ENCODE data around the gene PARD3.
"Not testable (repeated sequence)": the region's sequence is repeated elsewhere in the genome, so short reads cannot be mapped to it uniquely, and the experiment has no call there.

PARD3 gene

DNA sequence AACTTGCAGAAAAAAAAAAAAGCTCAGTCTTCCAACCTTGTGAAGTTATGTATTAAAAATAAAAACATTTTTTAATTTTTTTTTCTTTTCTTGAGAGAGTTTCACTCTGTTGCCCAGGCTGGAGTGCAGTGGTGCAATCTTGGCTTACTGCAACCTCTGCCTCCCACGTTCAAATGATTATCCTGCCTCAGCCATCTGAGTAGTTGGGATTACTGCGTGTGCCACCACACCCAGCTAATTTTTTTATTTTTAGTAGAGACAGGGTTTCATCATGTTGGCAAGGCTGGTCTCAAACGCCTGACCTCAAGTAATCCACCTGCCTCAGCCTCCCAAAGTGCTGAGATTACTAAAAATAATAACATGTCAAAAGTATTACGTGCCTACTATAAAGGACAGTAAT, 375.7 kb downstream of the PARD3 start:
- not testable (repeated sequence) for DNase-seq

DNA sequence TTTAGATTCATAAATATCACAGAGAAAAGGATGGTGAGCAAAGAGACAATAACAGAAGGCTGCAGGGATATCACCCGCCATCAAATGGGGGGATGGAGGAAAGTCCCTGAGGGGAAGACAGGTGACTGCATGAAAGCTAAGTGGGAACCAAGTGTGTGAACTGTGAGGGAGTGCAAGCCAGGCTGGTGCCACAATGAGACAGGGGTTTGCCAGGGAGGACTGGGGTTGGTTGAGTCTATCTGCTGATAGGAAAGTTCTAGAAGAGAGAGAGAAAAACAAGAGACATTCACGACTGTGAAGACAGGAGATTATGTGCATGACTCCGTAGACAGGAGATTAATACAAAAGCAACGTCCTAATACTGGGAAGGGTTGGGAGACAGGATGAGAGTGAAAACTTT, 376.4 kb downstream of the PARD3 start:
- DNase-seq = no peak

DNA sequence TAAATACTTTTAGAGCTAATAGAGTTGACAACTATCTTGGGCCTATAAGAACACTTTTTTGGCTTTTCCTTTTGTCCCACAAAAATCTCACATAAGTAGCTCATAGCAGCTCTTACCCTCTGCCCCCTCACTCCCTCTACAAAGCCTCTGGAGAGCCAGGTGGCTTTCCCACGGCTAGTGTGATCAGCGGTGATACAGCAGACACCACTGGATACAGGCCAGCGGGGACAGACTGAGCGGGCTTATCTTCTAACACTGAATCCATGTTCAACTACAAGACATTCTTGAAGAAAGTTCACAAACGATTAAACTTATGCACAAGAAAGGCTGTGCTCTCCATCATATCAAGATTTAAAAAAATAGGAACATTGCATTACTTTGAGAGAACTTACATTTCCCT, 377.2 kb downstream of the PARD3 start:
- DNase-seq = no peak

DNA sequence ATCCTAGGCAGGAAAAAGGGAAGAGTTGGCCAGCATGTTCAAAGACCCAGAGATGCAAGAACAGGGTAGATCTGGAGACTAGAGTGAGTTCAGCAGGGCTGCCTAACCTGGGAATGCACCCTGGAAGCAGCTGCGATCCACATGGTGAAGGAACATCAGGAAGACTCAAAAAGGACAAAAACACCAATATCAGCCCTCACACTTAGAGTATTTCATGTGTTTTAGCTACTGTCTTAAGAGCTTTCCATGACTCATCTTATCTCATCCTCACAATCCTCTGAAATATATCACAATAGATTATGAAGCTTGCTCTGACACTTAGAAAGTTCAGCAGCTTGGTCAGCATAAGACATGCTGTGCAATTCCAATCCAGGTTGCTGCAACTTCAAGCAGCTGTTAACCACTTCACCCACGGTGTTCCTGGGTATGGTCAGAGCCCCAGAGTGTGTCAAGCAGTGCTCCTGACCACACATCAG, 380.9 kb downstream of the PARD3 start:
- no peak for DNase-seq

DNA sequence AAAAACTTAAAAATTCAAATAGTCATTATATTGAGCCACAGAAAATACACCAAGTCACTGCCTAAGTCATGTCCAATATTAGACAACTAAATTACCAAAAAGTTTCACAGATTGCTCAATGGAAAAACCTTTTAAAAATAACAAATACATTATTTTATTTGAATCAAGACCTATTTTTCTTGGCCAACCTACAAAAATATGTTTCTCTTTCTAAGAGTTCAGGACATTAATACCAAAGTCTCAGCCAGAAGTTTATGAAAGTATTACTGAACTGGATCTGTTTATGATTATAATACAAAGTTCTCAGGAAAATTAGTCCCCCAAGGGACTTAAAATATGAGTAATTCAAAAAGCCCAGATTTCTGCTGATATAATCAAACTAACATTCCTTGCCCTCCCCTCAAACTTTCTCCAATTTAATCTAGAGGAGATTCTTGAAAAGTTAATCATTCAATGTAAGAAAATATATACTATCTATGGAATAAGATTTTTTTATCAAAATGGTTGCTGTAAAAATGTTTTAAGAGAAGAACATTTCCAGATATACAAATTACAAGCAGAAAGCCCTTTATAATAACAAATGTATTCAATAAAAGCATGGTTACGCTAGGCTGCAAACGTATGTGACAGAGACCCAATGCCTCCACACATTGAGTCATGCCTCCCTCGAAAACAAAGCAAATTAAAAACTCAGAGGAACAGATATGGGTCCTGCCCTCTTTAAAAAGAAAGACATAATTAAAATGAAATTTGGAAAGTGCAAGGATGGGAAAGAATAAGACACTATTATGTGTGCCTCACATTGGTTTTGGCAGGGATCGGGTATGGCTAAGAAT, 381.6 kb downstream of the PARD3 start:
- no peak for DNase-seq

DNA sequence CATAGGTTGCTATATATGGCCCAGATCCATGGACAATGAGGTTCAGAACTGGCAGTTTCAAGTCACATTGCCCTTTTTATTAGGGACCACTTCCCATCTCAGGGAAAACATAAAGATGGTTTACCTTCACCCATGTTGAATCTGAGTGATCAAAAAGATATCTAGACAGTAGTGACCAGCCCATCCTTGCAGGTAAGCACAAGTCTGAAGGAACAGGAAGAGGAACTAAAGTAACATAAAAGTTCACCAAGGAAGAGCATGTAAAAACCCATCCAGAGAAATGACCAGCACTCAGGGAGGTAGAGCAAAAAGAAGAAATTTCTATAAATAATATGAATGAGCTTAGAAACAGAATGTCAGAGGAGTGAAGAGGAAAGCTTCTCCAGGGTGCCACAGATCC, 382.5 kb downstream of the PARD3 start:
- no peak for DNase-seq

DNA sequence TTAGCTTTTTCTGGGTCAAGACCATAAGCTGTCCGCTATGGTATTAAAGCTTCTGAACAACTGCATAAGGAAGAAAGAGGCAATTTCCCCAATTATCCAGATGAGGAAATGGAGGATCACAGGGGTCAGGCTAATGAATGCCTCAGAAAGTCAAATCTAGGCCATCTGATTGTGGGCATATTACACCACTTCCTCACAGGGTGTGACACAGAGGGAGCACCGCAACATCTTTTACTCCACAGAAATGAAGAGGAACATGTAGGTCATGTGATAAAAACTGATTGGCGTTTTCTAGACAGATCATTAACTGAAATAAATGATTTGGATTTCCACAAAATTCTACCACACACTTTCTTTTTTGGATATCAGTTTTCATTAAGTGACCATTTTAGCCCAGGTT, 384.4 kb downstream of the PARD3 start:
- no peak for DNase-seq

DNA sequence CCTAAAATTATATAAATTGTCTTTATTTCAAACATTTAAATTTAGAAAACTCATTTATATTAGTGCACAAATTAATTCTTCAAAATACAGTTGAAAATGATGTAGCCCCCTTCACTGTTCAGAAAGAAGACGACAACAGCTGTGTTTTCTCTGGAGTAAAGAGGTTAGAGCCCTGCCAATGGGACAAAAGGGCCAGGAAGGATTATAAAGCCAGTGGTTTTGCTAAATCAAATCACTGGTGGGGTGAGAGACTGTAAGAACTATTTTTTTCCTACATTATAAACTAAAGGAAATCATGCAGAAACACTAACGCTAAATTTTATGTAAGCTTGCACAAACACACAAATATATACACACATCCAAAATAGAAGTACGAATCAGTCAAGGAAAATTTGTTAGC, 386.6 kb downstream of the PARD3 start:
- DNase-seq = no peak

DNA sequence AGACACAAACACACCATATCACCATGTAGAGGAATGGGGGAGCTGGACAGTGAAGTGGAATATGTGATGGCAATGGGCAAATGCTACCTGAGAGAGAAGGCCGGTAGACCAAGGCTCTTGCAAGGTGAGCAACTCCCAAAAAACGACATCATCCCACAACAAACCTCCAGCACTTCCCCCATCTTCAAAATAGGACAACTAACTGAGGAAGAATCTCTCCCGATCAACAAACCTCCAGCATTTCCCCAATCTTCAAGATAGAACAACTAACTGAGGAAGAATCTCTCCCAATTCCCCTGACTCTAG, 387.2 kb downstream of the PARD3 start:
- DNase-seq = no peak

DNA sequence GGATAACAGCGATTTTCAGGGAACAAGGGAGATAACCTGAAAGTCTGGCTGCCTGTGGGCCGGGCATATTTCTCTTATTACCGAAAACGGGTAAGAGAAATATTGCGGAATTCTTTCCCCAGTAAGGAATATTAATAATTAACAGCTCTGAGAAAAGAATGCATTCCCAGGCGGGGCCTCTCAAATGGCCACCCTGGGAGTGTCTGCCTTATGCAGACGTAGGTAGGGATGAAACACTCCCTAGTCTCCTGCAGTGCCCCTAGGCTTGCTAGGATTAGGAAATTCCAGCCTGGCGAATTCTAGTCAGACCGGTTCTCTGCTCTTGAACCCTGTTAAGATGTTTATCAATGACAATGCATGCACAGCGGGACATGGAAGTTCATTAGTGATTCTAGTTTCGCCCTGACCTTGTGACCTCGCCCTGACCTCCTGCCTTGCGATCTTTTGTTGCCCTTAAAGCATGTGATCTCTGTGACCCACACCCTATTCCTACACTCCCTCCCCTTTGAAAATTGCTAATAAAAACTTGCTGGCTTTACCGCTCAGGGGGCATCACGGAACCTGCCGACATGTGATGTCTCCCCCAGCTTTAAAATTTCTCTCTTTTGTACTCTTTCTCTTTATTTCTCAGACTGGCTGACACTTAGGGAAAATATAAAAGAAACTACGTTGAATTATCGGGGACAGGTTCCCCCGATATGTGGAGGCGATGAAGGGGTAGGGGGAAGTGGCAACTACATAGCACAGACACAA, 387.8 kb downstream of the PARD3 start:
- DNase-seq = not testable (repeated sequence)

DNA sequence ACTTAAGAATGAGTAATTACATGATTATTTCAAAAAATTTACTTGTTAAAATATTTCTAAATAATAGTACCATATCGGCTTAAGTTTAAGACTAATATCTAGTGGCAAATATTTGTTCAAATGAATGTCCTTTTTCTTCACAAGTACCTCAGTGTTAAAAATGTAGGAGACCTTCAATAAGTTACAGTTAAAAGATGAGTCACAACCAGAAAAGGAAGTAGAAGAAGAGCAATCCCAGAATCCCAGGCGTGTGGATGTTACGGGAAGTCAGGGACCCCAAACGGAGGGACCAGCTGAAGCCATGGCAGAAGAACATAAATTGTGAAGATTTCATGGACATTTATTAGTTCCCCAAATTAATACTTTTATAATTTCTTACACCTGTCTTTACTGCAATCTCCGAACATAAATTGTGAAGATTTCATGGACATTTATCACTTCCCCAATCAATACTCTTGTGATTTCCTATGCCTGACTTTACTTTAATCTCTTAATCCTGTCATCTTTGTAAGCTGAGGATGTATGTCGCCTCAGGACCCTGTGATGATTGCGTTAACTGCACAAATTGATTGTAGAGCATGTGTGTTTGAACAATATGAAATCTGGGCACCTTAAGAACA, 388.4 kb downstream of the PARD3 start:
- not testable (repeated sequence) for DNase-seq

DNA sequence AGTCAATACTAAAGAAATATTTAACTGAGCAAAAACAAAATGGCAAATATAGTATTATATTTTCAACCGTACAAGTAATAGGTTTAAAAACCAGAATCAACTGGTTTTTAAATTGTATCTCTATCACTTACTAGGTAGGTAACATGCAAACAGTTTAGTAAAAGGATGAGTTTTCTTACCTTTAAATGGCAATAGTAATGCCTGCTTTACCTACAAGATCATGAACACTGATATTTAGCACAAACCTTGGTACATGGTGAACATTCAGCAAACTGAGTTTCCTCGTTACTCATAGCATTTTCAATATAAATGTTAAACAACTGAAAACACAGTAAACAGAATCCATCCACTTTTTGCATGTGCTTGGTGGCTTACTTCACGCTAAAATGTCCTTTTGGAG, 389.1 kb downstream of the PARD3 start:
- DNase-seq = no peak

DNA sequence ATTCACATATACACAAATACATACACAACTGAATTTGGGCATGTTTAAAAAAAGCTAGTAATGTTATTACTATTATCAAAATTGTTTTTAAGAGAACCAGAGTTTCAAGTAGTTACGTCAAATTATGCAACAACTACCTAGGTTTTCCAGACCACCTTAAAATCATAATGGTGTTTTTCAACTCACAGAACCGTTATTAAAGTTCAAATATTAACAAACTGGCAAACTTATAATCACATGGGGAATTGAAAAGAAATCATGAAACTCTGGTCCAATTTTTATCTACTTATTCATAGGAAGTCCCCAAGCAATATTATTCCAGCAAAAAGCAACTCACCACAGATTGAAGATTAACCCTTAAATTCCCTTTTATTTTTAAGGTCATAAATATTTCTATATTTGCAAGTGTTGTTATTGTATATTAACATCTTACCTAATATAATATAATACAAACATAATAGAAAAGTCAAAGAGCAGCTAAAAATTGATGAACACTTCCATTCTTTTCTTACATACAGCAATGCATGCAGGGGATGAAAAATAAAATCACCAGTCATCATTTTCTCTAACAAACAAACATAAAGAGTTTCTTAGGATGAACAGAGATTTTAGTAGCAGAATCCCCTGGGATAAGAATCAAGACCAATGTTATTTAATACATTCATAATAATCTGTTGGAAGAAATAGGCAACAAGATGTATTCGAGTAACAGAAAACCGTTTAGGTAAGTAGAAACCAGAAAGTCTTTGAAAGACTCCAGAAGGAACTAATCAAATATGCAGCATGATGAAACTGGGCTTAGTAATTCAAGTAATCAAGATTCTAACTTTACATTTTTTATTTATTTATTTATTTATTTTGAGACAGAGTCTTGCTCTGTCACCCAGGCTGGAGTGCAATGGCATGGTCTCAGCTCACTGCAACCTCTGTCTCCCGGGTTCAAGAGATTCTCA, 391.1 kb downstream of the PARD3 start:
- DNase-seq = no peak

DNA sequence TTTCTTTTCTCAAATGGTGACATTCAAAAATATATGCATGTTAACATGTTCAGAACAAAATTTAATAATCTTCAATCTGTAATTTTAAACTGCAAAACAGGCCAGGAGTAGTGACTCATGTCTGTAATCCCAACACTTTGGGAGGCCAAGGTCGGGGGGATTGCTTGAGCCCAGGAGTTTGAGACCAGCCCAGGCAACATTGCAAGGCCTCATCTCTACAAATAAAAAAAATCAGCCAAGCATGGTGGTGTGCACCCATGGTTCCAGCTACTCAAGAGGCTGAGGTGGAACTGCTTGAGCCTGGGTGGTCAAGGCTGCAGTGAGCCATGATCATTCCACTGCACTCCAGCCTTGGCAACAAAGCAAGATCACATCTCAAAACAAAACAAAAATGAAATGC, 394.3 kb downstream of the PARD3 start:
- no peak for DNase-seq

DNA sequence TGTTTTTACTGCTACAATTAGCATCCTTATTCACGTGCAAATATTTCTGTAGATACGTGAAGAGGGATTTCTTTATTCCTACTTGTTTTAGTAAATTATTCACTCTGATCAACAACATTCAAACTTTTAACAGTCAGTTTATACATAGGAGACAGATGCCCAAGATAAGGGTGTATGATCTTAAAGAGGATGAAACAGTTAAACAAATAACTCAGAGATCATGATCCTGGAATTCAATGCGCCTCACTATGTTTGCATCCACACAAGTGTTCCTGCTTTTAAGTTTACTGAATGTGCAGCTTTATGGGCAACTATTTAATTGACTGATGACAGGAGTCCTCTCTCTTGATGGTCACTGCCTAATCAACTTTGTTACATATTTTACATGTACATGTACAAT, 394.8 kb downstream of the PARD3 start:
- no peak for DNase-seq

DNA sequence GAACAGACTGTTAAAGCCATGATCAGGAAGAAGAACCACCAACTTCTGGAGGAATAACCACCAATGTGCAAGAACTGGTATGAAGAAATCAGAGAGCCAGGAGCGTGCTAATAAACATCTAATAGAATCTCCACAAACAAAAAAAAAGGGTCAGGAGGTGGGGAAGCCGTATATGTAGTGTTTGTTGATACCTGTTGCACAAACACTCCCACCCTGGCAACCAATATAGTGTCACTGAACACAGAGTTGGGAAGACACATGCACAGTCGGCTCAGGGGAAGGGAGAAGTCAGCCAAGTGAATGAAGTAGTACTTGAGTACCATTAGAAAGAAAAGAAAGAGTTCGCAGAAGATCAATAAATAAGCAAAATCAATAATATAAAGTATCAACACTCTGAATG, 400.1 kb downstream of the PARD3 start:
- no peak for DNase-seq

DNA sequence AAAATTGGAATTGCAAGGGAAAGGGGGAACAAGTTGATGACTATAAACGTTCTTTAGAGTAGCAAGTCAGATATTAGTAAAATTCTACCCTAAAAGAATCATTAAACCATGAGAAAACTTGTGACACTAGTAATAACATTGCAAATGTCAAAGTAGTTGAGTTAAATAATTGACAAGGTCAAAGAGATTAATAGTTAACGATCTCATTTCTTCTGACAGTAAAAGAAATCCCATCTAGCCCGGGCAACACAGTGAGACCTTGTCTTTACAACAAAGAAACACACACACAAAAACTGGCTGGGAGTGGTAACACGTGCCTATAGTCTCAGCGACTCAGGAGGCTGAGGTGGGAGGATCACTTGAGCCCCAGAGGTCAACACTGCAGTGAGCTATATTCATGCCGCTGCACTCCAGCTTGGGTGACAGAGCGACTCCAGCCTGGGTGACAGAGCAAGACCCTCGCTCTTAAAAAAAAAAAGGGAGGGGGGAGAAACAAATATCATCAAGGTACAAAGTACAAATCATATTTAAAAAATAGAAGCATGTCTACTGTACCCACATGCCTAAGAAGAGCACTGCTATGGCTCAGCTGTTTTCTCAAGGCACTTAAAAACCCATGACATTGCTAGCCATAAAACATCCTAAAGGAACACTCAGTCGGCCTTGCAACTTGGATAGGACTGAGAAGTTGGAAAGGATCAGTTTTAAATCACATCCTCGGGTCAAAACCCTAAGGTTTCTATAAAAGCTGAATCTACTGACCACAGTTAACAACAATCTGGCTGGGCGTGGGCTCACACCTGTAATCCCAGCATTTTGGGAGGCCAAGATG, 401.1 kb downstream of the PARD3 start:
- DNase-seq = no peak

DNA sequence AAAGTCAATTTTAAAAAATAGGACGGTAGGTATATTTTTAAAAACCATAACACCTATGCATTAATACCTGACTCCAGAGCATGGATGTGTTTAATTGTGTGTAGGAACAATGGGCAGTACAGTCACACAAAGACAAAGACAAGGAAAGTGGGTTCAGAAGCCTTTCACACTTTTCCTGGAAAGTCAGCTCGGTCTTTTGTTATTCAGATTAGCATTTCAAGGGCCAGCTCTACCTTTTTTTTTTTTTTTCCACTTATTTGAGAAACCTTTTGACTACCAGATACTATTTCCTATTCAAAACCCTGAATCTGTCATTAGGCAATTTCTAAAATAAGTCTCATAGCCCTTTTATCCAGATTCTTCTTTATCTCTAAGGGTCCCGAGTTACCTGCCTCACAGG, 401.9 kb downstream of the PARD3 start:
- DNase-seq = no peak

DNA sequence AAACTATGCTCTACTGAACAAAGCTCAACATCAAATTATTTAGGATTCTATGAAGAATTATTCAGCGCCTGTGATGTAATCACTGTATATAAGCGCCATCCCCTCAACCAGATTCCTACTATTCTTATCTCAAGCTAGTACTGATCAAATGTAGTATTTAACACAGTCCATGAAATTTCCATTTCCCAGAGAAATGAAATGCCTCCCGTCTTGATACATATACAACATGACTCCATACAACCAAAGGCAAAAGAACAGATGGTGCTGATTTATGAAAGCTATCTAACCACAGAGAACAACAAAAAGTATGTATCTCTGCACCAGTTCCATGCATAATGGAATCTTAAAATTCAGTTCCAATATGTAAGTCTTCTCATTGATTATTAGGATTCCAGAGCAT, 406.1 kb downstream of the PARD3 start:
- no peak for DNase-seq

DNA sequence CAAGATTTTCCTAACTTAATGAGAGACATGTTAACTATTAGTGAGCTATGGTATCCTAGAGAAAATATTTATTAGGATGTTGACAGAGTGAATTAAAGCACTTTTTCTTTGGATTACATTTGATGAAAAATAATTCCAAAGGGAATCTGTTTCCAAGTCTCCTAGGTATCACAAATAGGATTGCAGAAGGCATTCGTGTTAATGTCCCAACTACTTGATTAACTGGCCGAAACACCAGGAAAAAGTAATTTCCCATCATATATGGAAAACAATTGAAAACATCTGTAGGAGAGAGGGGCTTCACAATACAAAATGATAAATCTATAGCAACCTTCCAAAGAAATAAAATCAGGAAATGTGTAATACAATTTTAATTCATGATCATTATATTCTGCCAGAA, 406.7 kb downstream of the PARD3 start:
- DNase-seq = no peak

DNA sequence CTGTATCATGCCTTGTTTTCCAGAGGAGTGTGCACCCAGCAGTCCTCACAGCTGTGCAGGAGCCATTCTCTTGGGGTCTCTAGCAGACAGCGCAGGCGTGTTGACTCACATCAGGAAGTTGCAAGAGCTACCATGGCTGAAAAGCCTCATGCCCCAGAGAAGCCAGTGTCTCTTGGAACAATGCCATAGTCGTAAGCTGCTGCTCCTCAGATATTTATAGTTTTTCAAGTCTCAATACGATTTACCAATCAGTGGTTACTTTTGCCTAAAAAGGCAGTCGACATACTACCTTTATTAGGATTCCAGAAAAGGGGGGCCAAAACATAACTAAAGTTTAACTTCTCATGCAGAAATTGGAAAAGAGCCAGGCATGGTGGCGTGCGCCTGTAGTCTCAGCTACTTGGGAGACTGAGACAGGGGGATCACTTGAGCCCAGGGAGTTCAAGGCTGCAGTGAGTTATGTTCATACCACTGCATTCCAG, 407.7 kb downstream of the PARD3 start:
- no peak for DNase-seq

Data from NCI-H526 treated with DMSO at 0.1 percent for 48 hours (cell line).